Coronary artery (tissue), 2 donors: Measurements from ENCODE around the gene SUPT6H.
"Not testable (repeated sequence)": the region's sequence is repeated elsewhere in the genome, so short reads cannot be mapped to it uniquely, and the experiment has no call there.

ENCODE experiments used
- DNase-seq: peaks from one replicate; pipeline ENCODE4 v3.0.0-alpha.2; 2017; ENCODE audit warnings: low spot score
- H3K27ac ChIP-seq, 2 donors: fragments of 200-600 bp; sonication (generic); one replicate each; pipeline ENCODE4 v1.5.1; 2016 to 2019
- H3K4me3 ChIP-seq: fragments of 200-600 bp; sonication (generic); 2 replicates; pipeline ENCODE4 v1.5.1; 2016; ENCODE audit warnings: mild to moderate bottlenecking, moderate library complexity
- CTCF ChIP-seq: fragments of 200-600 bp; sonication (generic); IDR thresholded peaks from one replicate; pipeline ENCODE4 v1.5.1; 2019; ENCODE audit warnings: antibody characterized with exemption

SUPT6H gene

GRCh38 chr17:28648698-28649097, 13.3 kb upstream of the SUPT6H start:
- no peak for TF ChIP-seq CTCF

GRCh38 chr17:28655160-28655559, 6.8 kb upstream of the SUPT6H start:
- no peak for DNase-seq

More at GRCh38 chr17:28648698-28649097, 13.3 kb upstream of the SUPT6H start:
- no peak overlapping the region for H3K27ac ChIP-seq
- H3K4me3 ChIP-seq = no peak overlapping the region
- DNase-seq = no peak

GRCh38 chr17:28657756-28658155, 4.2 kb upstream of the SUPT6H start:
- Histone ChIP-seq H3K27ac (no peak overlapping the region), H3K4me3 (no peak overlapping the region)
- no peak for TF ChIP-seq CTCF
- DNase-seq = no peak

More at GRCh38 chr17:28655160-28655559, 6.8 kb upstream of the SUPT6H start:
- Histone ChIP-seq H3K4me3 (no peak overlapping the region), H3K27ac (no peak overlapping the region)
- TF ChIP-seq CTCF = no peak

- DNase-seq, H3K4me3 ChIP-seq, H3K27ac ChIP-seq: not testable (repeated sequence)
Measured at GRCh38 chr17:28658342-28658741, 3.7 kb upstream of the SUPT6H start.

- H3K27ac ChIP-seq, H3K4me3 ChIP-seq, DNase-seq: not testable (repeated sequence)
Measured at GRCh38 chr17:28658766-28659496, 3.1 kb upstream of the SUPT6H start.

GRCh38 chr17:28659497-28659881, 2.5 kb upstream of the SUPT6H start:
- not testable (repeated sequence) for H3K4me3 ChIP-seq, DNase-seq

GRCh38 chr17:28662527-28662829, 473 bp downstream of the SUPT6H start:
- Histone ChIP-seq H3K4me3 (peak overlapping the region; percentile 89), H3K27ac (peak overlapping the region; percentile 79 to 98)
- DNase-seq = no peak
- no peak for TF ChIP-seq CTCF

More at GRCh38 chr17:28659497-28659881, 2.5 kb upstream of the SUPT6H start:
- H3K27ac ChIP-seq = not testable (repeated sequence)

GRCh38 chr17:28663723-28664122, 1.7 kb downstream of the SUPT6H start:
- H3K4me3 ChIP-seq = no peak overlapping the region
- no peak for DNase-seq
- TF ChIP-seq CTCF = no peak
- peak overlapping the region in 1 of 2 donors; percentile 79 for H3K27ac ChIP-seq

GRCh38 chr17:28665994-28666393, 4.0 kb downstream of the SUPT6H start:
- no peak for TF ChIP-seq CTCF
- Histone ChIP-seq H3K27ac (no peak overlapping the region), H3K4me3 (no peak overlapping the region)
- DNase-seq = no peak
